Epithelial cell of esophagus (primary cell): ENCODE measurements around the gene TJP3.

ENCODE experiments used
- DNase-seq: peaks from one replicate; pipeline ENCODE4 v3.0.0; 2010; ENCODE audit warnings: low read depth
- H3K4me3 ChIP-seq: 2 replicates; pipeline ENCODE4 v1.5.1; 2011; ENCODE audit warnings: mild to moderate bottlenecking, low read length, control low read depth
- CTCF ChIP-seq: IDR thresholded peaks from 2 replicates; pipeline ENCODE4 v1.5.1; 2011; ENCODE audit warnings: low read depth, mild to moderate bottlenecking, low read length, control low read depth, inconsistent platforms; ENCODE audit not compliant: insufficient read depth; ENCODE audit errors: missing control alignments

TJP3 gene

GRCh38 chr19:3687774-3688706 lies 20.1 kb upstream of the TJP3 start:
- no peak overlapping the region for H3K4me3 ChIP-seq
- peak; percentile 26 for DNase-seq
- no peak for TF ChIP-seq CTCF

GRCh38 chr19:3690551-3691371 lies 17.4 kb upstream of the TJP3 start:
- H3K4me3 ChIP-seq: no peak overlapping the region
- no peak for DNase-seq
- no peak for TF ChIP-seq CTCF

GRCh38 chr19:3691372-3691716 lies 16.8 kb upstream of the TJP3 start:
- no peak for DNase-seq
- no peak overlapping the region for H3K4me3 ChIP-seq
- no peak for TF ChIP-seq CTCF

- no peak for TF ChIP-seq CTCF
- no peak for DNase-seq
- H3K4me3 ChIP-seq: no peak overlapping the region
These were observed 16.5 kb upstream of the TJP3 start for GRCh38 chr19:3691726-3692125.

GRCh38 chr19:3692141-3693024 lies 15.8 kb upstream of the TJP3 start:
- DNase-seq: no peak
- TF ChIP-seq CTCF: peak; percentile 42
- no peak overlapping the region for H3K4me3 ChIP-seq
